ENCODE data around the gene HIVEP2.
A peak's percentile ranks its signal among the peaks of the same experiment; 100 is the strongest.

Gene HIVEP2

GRCh38 chr6:142732790-142733189, 212.2 kb downstream of the HIVEP2 start:
- Histone ChIP-seq H3K4me3 (no peak overlapping the region), H3K27ac (no peak overlapping the region)

GRCh38 chr6:142731611-142732010, 213.4 kb downstream of the HIVEP2 start:
- H3K27ac ChIP-seq = peak overlapping the region in 2 of 21 experiments; percentile 19 to 41
- no peak overlapping the region for H3K4me3 ChIP-seq

GRCh38 chr6:142729618-142730017, 215.4 kb downstream of the HIVEP2 start:
- Histone ChIP-seq H3K4me3 (no peak overlapping the region), H3K27ac (no peak overlapping the region)

GRCh38 chr6:142728910-142729481, 216.0 kb downstream of the HIVEP2 start:
- Histone ChIP-seq H3K27ac (no peak overlapping the region), H3K4me3 (no peak overlapping the region)

- Histone ChIP-seq H3K27ac (peak overlapping the region in 1 of 21 experiments; percentile 10), H3K4me3 (no peak overlapping the region)
Observed at GRCh38 chr6:142728364-142728763, 216.6 kb downstream of the HIVEP2 start.

- Histone ChIP-seq H3K4me3 (no peak overlapping the region), H3K27ac (no peak overlapping the region)
Observed at GRCh38 chr6:142726616-142727015, 218.4 kb downstream of the HIVEP2 start.

- H3K4me3 ChIP-seq = no peak overlapping the region
- no peak overlapping the region for H3K27ac ChIP-seq
Observed at GRCh38 chr6:142725024-142725770, 219.8 kb downstream of the HIVEP2 start.

GRCh38 chr6:142722841-142723240, 222.1 kb downstream of the HIVEP2 start:
- Histone ChIP-seq H3K27ac (no peak overlapping the region), H3K4me3 (no peak overlapping the region)

- no peak overlapping the region for H3K27ac ChIP-seq
- H3K4me3 ChIP-seq = no peak overlapping the region
Observed at GRCh38 chr6:142722012-142722411, 223.0 kb downstream of the HIVEP2 start.

GRCh38 chr6:142721215-142721920, 223.6 kb downstream of the HIVEP2 start:
- no peak overlapping the region for H3K4me3 ChIP-seq
- no peak overlapping the region for H3K27ac ChIP-seq

- no peak overlapping the region for H3K4me3 ChIP-seq
- no peak overlapping the region for H3K27ac ChIP-seq
Observed at GRCh38 chr6:142718667-142719191, 226.2 kb downstream of the HIVEP2 start.

- H3K27ac ChIP-seq = no peak overlapping the region
- no peak overlapping the region for H3K4me3 ChIP-seq
Observed at GRCh38 chr6:142716097-142716496, 228.9 kb downstream of the HIVEP2 start.

- Histone ChIP-seq H3K4me3 (no peak overlapping the region), H3K27ac (no peak overlapping the region)
Observed at GRCh38 chr6:142714951-142715785, 229.8 kb downstream of the HIVEP2 start.

GRCh38 chr6:142713959-142714358, 231.0 kb downstream of the HIVEP2 start:
- Histone ChIP-seq H3K4me3 (no peak overlapping the region), H3K27ac (no peak overlapping the region)

GRCh38 chr6:142712231-142712630, 232.7 kb downstream of the HIVEP2 start:
- H3K4me3 ChIP-seq = no peak overlapping the region
- no peak overlapping the region for H3K27ac ChIP-seq

GRCh38 chr6:142708651-142709050, 236.3 kb downstream of the HIVEP2 start:
- H3K4me3 ChIP-seq = no peak overlapping the region
- H3K27ac ChIP-seq = no peak overlapping the region

GRCh38 chr6:142707255-142707654, 237.7 kb downstream of the HIVEP2 start:
- Histone ChIP-seq H3K4me3 (no peak overlapping the region), H3K27ac (no peak overlapping the region)

GRCh38 chr6:142706210-142706609, 238.8 kb downstream of the HIVEP2 start:
- H3K4me3 ChIP-seq = no peak overlapping the region

GRCh38 chr6:142705054-142705453, 239.9 kb downstream of the HIVEP2 start:
- Histone ChIP-seq H3K4me3 (no peak overlapping the region), H3K27ac (no peak overlapping the region)

More at GRCh38 chr6:142706210-142706609, 238.8 kb downstream of the HIVEP2 start:
- H3K27ac ChIP-seq = no peak overlapping the region

All from skin epidermis (tissue), 12 donors.